ENCODE measurements around the gene PRMT1. TPM values are rescaled to one million over a fixed set of nuclear protein-coding genes. Genes with fewer than 3 reads are reported as not detected.
A peak's percentile ranks its signal among the peaks of the same experiment; 100 is the strongest.

Gene PRMT1
- total RNA-seq, 2 donors from 2014 or later: 45.4 to 71.2 TPM

GRCh38 chr19:49637821-49638738 lies 39.0 kb upstream of the PRMT1 start:
- DNase-seq (peak; percentile 57 to 79 (median 66)), ATAC-seq (no peak)
- WGBS, 2 donors: 20 to 22% methylated on average over 18 to 19 of the region's 19 CpGs
- H3K4me3 ChIP-seq: no peak overlapping the region
- TF ChIP-seq, protein P1, sequence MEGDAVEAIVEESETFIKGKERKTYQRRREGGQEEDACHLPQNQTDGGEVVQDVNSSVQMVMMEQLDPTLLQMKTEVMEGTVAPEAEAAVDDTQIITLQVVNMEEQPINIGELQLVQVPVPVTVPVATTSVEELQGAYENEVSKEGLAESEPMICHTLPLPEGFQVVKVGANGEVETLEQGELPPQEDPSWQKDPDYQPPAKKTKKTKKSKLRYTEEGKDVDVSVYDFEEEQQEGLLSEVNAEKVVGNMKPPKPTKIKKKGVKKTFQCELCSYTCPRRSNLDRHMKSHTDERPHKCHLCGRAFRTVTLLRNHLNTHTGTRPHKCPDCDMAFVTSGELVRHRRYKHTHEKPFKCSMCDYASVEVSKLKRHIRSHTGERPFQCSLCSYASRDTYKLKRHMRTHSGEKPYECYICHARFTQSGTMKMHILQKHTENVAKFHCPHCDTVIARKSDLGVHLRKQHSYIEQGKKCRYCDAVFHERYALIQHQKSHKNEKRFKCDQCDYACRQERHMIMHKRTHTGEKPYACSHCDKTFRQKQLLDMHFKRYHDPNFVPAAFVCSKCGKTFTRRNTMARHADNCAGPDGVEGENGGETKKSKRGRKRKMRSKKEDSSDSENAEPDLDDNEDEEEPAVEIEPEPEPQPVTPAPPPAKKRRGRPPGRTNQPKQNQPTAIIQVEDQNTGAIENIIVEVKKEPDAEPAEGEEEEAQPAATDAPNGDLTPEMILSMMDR (IDR thresholded peaks at IDR 0.05): no peak
- no peak for TF ChIP-seq POLR2A (IDR thresholded peaks at IDR 0.05)
- H3K27ac ChIP-seq: peak overlapping the region in 3 of 4 donors; percentile 23 to 63 (median 49)
- H3K27me3 ChIP-seq: no peaks in the 10 kb centered on the region
- H3K36me3 ChIP-seq (replicated peaks in 1 of 2; ENCODE audit: insufficient read depth in 1 of 2, low read depth in 2 of 2): no peaks in the 10 kb centered on the region
- peaks cover 37% of the 10 kb centered on the region for H3K4me1 ChIP-seq
- intact Hi-C loops (cut with DNase I): loop anchor here (5.0 kb wide), 1 partner anchor 41 kb away; no protein-coding TSS in a partner anchor
- no peaks in the 10 kb centered on the region for H3K9me3 ChIP-seq

DNA sequence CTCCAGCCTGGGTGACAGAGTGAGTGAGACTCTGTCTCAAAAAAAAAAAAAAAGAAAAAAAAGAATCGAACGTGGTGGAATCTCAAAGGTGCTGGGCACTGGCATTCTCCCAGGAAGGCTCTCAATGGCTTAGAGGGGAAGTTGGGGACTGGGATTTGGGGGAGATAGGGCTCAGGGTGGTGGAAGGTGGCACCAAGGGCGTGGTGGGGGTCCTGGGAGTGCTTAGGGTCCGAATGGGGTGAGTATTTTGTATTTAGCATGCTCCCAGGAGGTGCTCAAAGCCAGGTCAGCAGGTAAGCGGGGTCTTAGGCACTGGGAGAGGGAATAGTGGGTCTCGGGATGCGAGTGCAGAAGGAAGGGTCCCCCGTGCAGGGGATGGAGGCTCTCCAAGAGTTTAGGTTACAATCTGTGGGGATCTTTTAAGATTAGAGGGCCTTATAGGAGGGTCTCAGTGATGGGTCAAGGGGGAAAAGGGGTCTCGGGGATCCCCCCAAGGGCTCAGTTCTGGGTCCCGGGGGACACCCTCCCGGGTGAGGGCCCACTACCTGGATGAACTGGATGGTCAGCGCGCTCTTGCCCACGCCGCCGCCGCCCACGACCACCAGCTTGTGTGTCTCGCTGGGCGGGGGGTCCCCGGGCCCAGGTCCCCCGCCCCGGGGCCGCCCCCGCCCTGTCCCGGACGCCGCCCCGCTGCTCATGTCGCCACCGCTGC lies 37.5 kb upstream of the PRMT1 start:
- intact Hi-C loops (cut with DNase I): loop anchor here (5.0 kb wide), 1 partner anchor 42 kb away; no protein-coding TSS in a partner anchor
- ATAC-seq: no peak
- DNase-seq: no peak
- Histone ChIP-seq H3K27me3 (no peaks in the 10 kb centered on the region), H3K27ac (peak overlapping the region; percentile 49 to 99 (median 97)), H3K36me3 (replicated peaks in 1 of 2; ENCODE audit: insufficient read depth in 1 of 2, low read depth in 2 of 2) (no peaks in the 10 kb centered on the region), H3K4me1 (peaks cover 52% of the 10 kb centered on the region), H3K9me3 (no peaks in the 10 kb centered on the region), H3K4me3 (peak overlapping the region; percentile 38 to 39)
- WGBS, 2 donors: 19 to 27% methylated on average over 8 to 15 of the region's 31 CpGs
- TF ChIP-seq, protein P1 (IDR thresholded peaks at IDR 0.05): no peak
- no peak for TF ChIP-seq POLR2A (IDR thresholded peaks at IDR 0.05)

GRCh38 chr19:49640113-49640898 lies 36.8 kb upstream of the PRMT1 start, which contains the start of gene RRAS:
Gene RRAS, minus strand, starts transcription at chr19:49640143. Its CDS starts 45 bp downstream, at chr19:49640098.
- WGBS, 2 donors: 0 to 1% methylated on average over 32 to 46 of the region's 51 CpGs

More at GRCh38 chr19:49640113-49640898, 36.8 kb upstream of the PRMT1 start, which contains the start of gene RRAS:
- TF ChIP-seq, protein P1 (IDR thresholded peaks at IDR 0.05): no peak
- peak; percentile 86 to 96 (median 95) for TF ChIP-seq POLR2A (IDR thresholded peaks at IDR 0.05)
- intact Hi-C loops (cut with DNase I): no loop called here
- Histone ChIP-seq H3K36me3 (replicated peaks in 1 of 2; ENCODE audit: insufficient read depth in 1 of 2, low read depth in 2 of 2) (no peaks in the 10 kb centered on the region), H3K27me3 (no peaks in the 10 kb centered on the region), H3K9me3 (no peaks in the 10 kb centered on the region), H3K27ac (peak within 1 kb of the TSS; percentile 94 to 99 (median 97)), H3K4me3 (peak within 1 kb of the TSS; percentile 38 to 39), H3K4me1 (peaks cover 54% of the 10 kb centered on the region)
- ATAC-seq (peak; percentile 74), DNase-seq (peak; percentile 100)
